Retinal pigment epithelial cell (primary cell): ENCODE results near the gene OR13F1.

Experiments used
- DNase-seq: peaks from one replicate; pipeline ENCODE4 v3.0.0-alpha.2; 2010; ENCODE audit warnings: low read depth
- H3K4me3 ChIP-seq: 2 replicates; pipeline ENCODE4 v1.5.1; 2011; ENCODE audit warnings: mild to moderate bottlenecking, low read length, control low read depth, moderate library complexity
- TF ChIP-seq, protein P1 (sequence below): conservative IDR thresholded peaks from 2 replicates; pipeline ENCODE4 v1.5.1; 2011; ENCODE audit warnings: low read depth, low read length, control low read depth, inconsistent platforms

Gene OR13F1

DNA sequence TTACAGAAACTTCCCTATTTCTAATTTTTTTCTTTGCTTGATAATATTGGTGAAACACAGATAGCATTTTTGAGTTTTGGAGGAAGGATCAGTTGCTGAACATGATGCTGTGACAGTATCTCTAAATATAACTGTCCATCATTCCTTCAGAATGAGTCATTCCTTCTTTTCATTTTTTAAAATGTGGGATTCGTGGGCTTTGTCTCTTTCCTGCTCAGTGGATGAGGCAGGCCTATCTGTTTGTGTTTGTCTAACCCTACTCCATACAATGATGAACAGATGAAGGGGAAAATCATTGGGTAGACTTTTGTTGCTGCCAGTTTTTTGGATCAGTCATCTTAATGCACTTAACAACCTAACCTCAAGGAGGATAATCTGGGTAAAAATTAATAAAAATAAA lies 49.2 kb downstream of the OR13F1 start:
- TF ChIP-seq, protein P1, sequence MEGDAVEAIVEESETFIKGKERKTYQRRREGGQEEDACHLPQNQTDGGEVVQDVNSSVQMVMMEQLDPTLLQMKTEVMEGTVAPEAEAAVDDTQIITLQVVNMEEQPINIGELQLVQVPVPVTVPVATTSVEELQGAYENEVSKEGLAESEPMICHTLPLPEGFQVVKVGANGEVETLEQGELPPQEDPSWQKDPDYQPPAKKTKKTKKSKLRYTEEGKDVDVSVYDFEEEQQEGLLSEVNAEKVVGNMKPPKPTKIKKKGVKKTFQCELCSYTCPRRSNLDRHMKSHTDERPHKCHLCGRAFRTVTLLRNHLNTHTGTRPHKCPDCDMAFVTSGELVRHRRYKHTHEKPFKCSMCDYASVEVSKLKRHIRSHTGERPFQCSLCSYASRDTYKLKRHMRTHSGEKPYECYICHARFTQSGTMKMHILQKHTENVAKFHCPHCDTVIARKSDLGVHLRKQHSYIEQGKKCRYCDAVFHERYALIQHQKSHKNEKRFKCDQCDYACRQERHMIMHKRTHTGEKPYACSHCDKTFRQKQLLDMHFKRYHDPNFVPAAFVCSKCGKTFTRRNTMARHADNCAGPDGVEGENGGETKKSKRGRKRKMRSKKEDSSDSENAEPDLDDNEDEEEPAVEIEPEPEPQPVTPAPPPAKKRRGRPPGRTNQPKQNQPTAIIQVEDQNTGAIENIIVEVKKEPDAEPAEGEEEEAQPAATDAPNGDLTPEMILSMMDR, result no peak
- no peak overlapping the region for H3K4me3 ChIP-seq
- no peak for DNase-seq
